Kidney (tissue), 14 donors: Measurements from ENCODE around the gene MYO7B. TPM values are rescaled to one million over a fixed set of nuclear protein-coding genes. Genes with fewer than 3 reads are reported as not detected.

Experiments used
- DNase-seq, 5 donors: peaks; one replicate each; pipeline ENCODE4 v3.0.0-alpha.2; 2013 to 2020
- FAIRE-seq: peaks from 2 replicates; lab custom pipeline; 2012; peaks lifted over from hg19 to GRCh38; lab: Jason Lieb, UNC
- H3K27ac ChIP-seq, 2 donors: one replicate each; pipeline ENCODE4 v1.7.0; 2013; ENCODE audit warnings: low read depth in 2 of 2, low read length in 2 of 2, inconsistent platforms in 1 of 2
- H3K27me3 ChIP-seq: one replicate; pipeline ENCODE4 v1.7.1; 2013; ENCODE audit warnings: low read length, inconsistent platforms; ENCODE audit not compliant: control insufficient read depth, insufficient read depth
- H3K36me3 ChIP-seq, 3 donors: one replicate each; pipeline versions ENCODE4 v1.7.0 to v1.7.1; 2013; ENCODE audit warnings: low read length in 3 of 3, control low read depth in 1 of 3, inconsistent platforms in 1 of 3; ENCODE audit not compliant: insufficient read depth in 3 of 3, control insufficient read depth in 2 of 3
- H3K4me1 ChIP-seq, 3 donors: one replicate each; pipeline versions ENCODE4 v1.7.0 to v1.7.1; 2013; ENCODE audit warnings: low read length in 3 of 3, inconsistent platforms in 1 of 3, low read depth in 1 of 3; ENCODE audit not compliant: control insufficient read depth in 2 of 3, insufficient read depth in 2 of 3
- H3K4me3 ChIP-seq, 3 donors: one replicate each; pipeline versions ENCODE4 v1.7.0 to v1.8.1; 2013; ENCODE audit warnings: low read length in 3 of 3, control low read depth in 1 of 3, inconsistent platforms in 1 of 3
- H3K9ac ChIP-seq, 3 donors: one replicate each; pipeline versions ENCODE4 v1.7.0 to v1.7.1; 2013; ENCODE audit warnings: low read length in 3 of 3, control low read depth in 1 of 3, inconsistent platforms in 1 of 3
- H3K9me3 ChIP-seq, 3 donors: one replicate each; pipeline versions ENCODE4 v1.7.0 to v1.7.1; 2013; ENCODE audit warnings: low read length in 3 of 3, control low read depth in 1 of 3, inconsistent platforms in 1 of 3; ENCODE audit not compliant: control insufficient read depth in 2 of 3, insufficient read depth in 1 of 3
- intact Hi-C: fragments of 100-400 bp; cut with DNase I; formaldehyde crosslinking; loops from one replicate; pipeline ENCODE4 v1.11.1; 2022
- polyA plus RNA-seq: library from polyadenylated mRNA; stranded (reverse); fragments of 350-450 nt; fragmentation: Illumina TruSeq; extraction: RNeasy Lipid Tissue Mini Kit (QIAGEN cat#74804); gene quantifications from one replicate; pipeline ENCODE4 v1.2.3, GENCODE V29; 2014; ENCODE audit warnings: low read depth, low replicate concordance; ENCODE audit not compliant: insufficient read depth
- total RNA-seq: library from RNA; stranded (reverse); fragmentation: NEBNext Ultra II Directional; extraction: Animal tissue kit (Norgen Biotek cat#: 25700); gene quantifications from one replicate; pipeline ENCODE4 v1.2.1, GENCODE V29; 2021
- TF ChIP-seq, protein P1 (sequence below): IDR thresholded peaks from 3 replicates; pipeline ENCODE4 v1.5.1; 2012; ENCODE audit warnings: mild to moderate bottlenecking, moderate library complexity, borderline replicate concordance; ENCODE audit not compliant: insufficient read depth; ENCODE audit errors: extremely low read depth
- donor health status: control.
- donor health status: control.
- donor health status: control.
- donor health status: control.
- donor health status: control.
- donor health status: DM: yes; HTN: yes; CAD: no.
- donor health status: Normal renal cell carcinoma (clear cell type).

MYO7B gene
- total and polyA plus RNA-seq, 2 donors from 2014 or later: 11.0 to 22.2 TPM

GRCh38 chr2:127552336-127552735 is 16.9 kb downstream of the MYO7B start:
- TF ChIP-seq, protein P1, sequence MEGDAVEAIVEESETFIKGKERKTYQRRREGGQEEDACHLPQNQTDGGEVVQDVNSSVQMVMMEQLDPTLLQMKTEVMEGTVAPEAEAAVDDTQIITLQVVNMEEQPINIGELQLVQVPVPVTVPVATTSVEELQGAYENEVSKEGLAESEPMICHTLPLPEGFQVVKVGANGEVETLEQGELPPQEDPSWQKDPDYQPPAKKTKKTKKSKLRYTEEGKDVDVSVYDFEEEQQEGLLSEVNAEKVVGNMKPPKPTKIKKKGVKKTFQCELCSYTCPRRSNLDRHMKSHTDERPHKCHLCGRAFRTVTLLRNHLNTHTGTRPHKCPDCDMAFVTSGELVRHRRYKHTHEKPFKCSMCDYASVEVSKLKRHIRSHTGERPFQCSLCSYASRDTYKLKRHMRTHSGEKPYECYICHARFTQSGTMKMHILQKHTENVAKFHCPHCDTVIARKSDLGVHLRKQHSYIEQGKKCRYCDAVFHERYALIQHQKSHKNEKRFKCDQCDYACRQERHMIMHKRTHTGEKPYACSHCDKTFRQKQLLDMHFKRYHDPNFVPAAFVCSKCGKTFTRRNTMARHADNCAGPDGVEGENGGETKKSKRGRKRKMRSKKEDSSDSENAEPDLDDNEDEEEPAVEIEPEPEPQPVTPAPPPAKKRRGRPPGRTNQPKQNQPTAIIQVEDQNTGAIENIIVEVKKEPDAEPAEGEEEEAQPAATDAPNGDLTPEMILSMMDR: no peak
- no peak for FAIRE-seq

GRCh38 chr2:127552846-127553245 is 17.4 kb downstream of the MYO7B start:
- intact Hi-C loops: no loop called here
- TF ChIP-seq, protein P1: no peak

More at GRCh38 chr2:127552336-127552735, 16.9 kb downstream of the MYO7B start:
- no peaks in the 10 kb centered on the region for H3K4me1 ChIP-seq
- H3K27me3 ChIP-seq: no peaks in the 10 kb centered on the region
- H3K27ac ChIP-seq: no peak overlapping the region
- intact Hi-C loops: no loop called here
- H3K36me3 ChIP-seq: no peaks in the 10 kb centered on the region
- no peak for DNase-seq
- no peaks in the 10 kb centered on the region for H3K9me3 ChIP-seq
- H3K9ac ChIP-seq: no peak overlapping the region
- H3K4me3 ChIP-seq: no peak overlapping the region

DNA sequence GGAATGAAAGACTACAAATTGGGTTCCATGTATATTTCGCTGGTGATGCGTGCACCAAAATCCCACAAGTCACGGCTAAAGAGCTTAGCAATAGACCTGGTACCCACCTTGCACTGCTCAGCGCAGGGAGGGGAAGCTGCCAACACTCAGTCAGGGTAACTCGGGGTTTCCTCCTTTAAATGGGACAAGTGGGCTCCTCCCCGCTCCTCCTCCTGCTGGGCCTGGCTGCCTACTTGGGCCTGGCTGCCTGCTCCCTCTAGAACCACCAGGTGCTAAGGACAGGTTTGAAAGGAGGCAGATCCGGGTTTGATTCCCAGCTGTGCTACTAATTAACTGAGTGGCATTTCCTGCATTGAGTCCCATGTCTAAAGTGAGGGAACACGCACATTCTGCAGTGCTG is 23.4 kb downstream of the MYO7B start:
- Histone ChIP-seq H3K9me3 (no peaks in the 10 kb centered on the region), H3K36me3 (no peaks in the 10 kb centered on the region), H3K4me3 (no peak overlapping the region), H3K4me1 (no peaks in the 10 kb centered on the region), H3K27ac (no peak overlapping the region), H3K9ac (no peak overlapping the region), H3K27me3 (no peaks in the 10 kb centered on the region)
- no peak for FAIRE-seq
- intact Hi-C loops: no loop called here
- no peak for DNase-seq
- TF ChIP-seq, protein P1: no peak

More at GRCh38 chr2:127552846-127553245, 17.4 kb downstream of the MYO7B start:
- H3K4me3 ChIP-seq: no peak overlapping the region
- H3K36me3 ChIP-seq: no peaks in the 10 kb centered on the region
- no peak overlapping the region for H3K27ac ChIP-seq
- FAIRE-seq (no peak), DNase-seq (no peak)
- H3K9me3 ChIP-seq: no peaks in the 10 kb centered on the region
- no peaks in the 10 kb centered on the region for H3K4me1 ChIP-seq
- no peak overlapping the region for H3K9ac ChIP-seq
- no peaks in the 10 kb centered on the region for H3K27me3 ChIP-seq

DNA sequence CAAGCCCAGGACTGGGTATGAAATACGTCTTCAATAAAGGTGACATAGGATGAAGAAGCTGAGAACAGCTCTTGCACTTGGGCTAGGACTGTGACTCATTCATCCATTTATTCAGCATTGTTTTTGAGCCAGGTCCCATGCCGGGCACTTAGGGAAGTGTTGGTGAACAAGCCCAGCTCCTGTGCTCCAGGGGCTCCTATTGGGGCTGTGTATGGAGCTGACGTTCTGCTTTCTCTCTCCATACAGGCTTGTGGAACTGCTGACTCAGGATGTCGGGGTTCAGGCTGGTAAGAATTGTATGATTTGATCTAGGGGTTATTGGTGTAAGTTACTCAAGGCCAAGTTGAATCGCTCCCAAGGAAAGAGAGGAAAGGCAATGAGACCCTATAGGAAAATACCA is 24.0 kb downstream of the MYO7B start:
- no peaks in the 10 kb centered on the region for H3K9me3 ChIP-seq
- intact Hi-C loops: no loop called here
- DNase-seq (no peak), FAIRE-seq (no peak)
- no peaks in the 10 kb centered on the region for H3K27me3 ChIP-seq
- no peaks in the 10 kb centered on the region for H3K36me3 ChIP-seq
- H3K4me1 ChIP-seq: no peaks in the 10 kb centered on the region
- H3K9ac ChIP-seq: no peak overlapping the region
- H3K4me3 ChIP-seq: no peak overlapping the region
- TF ChIP-seq, protein P1: no peak
- no peak overlapping the region for H3K27ac ChIP-seq
